ENCODE measurements around the gene TXNRD3.

Gene TXNRD3

GRCh38 chr3:126581569-126581968, 73.4 kb downstream of the TXNRD3 start:
- DNase-seq = no peak

- DNase-seq = no peak
Measured at GRCh38 chr3:126580746-126581145, 74.2 kb downstream of the TXNRD3 start.

- no peak for DNase-seq
Measured at GRCh38 chr3:126578702-126579101, 76.2 kb downstream of the TXNRD3 start.

GRCh38 chr3:126577261-126577660, 77.7 kb downstream of the TXNRD3 start:
- DNase-seq = no peak

GRCh38 chr3:126573492-126574117, 81.3 kb downstream of the TXNRD3 start:
- DNase-seq = no peak

GRCh38 chr3:126571078-126571477, 83.8 kb downstream of the TXNRD3 start:
- DNase-seq = no peak

GRCh38 chr3:126570103-126570541, 84.8 kb downstream of the TXNRD3 start:
- no peak for DNase-seq

- DNase-seq = no peak
Measured at GRCh38 chr3:126569390-126569975, 85.4 kb downstream of the TXNRD3 start.

- DNase-seq = no peak
Measured at GRCh38 chr3:126568776-126569342, 86.1 kb downstream of the TXNRD3 start.

GRCh38 chr3:126567696-126568438, 87.1 kb downstream of the TXNRD3 start:
- no peak for DNase-seq

GRCh38 chr3:126562737-126563276, 92.1 kb downstream of the TXNRD3 start:
- DNase-seq = no peak

- no peak for DNase-seq
Measured at GRCh38 chr3:126558336-126559071, 96.4 kb downstream of the TXNRD3 start, which contains the start of gene C3orf22. C3orf22 (minus strand) TSS chr3:126558932; CDS start chr3:126553390, 5,542 bp downstream.

GRCh38 chr3:126557761-126558160, 97.2 kb downstream of the TXNRD3 start:
- no peak for DNase-seq

GRCh38 chr3:126557415-126557745, 97.5 kb downstream of the TXNRD3 start:
- DNase-seq = no peak

All from activated T-cell treated with anti-CD3 and anti-CD28 coated beads for 4 hours (primary cell).